ENCODE results near the gene CARMIL1.

GRCh38 chr6:25363427-25363826 lies 84.3 kb downstream of the CARMIL1 start:
- no peak for TF ChIP-seq POLR2A (IDR thresholded peaks at IDR 0.05; ENCODE audit: low read length)
- no peak for TF ChIP-seq GATA1 (IDR thresholded peaks at IDR 0.05; ENCODE audit: low read depth, low read length)
